ENCODE results near the gene SNX13. TPM values are rescaled to one million over a fixed set of nuclear protein-coding genes. Genes with fewer than 3 reads are reported as not detected.

Gene SNX13
- polyA plus RNA-seq, 2 of the 4 experiments (the other 2 are of a cell fraction), result 13.1 to 31.6 TPM

GRCh38 chr7:17856251-17856650 lies 84.0 kb downstream of the SNX13 start:
- TF ChIP-seq HOXA7 (CRISPR knock-in tag; IDR thresholded peaks at IDR 0.05) (no peak), POLR2A (IDR thresholded peaks at IDR 0.05; ENCODE audit: low read length) (no peak), CBX2 (IDR thresholded peaks at IDR 0.05; ENCODE audit: borderline replicate concordance, low read depth) (no peak)
- 93% methylated on average over 1 of the region's 1 CpG for WGBS (ENCODE audit: missing lambda C conversion rate)

GRCh38 chr7:17855202-17855601 lies 85.1 kb downstream of the SNX13 start:
- no peak for ATAC-seq
- H3K9me3 ChIP-seq, result 0 out of 3 replicates have a peak, but pooled peaks cover 6% of the 10 kb centered on the region
- H3K4me1 ChIP-seq, result no peaks in the 10 kb centered on the region
- FAIRE-seq, result no peak
- H3K4me2 ChIP-seq, result no peak overlapping the region
- 76% methylated on average over 1 of the region's 1 CpG for WGBS (ENCODE audit: missing lambda C conversion rate)
- no peak overlapping the region for H3K4me3 ChIP-seq
- no peak for DNase-seq (ENCODE audit: low read depth in 1 of 2, low spot score in 1 of 2)
- ChIA-PET POLR2A (no interaction called here), CTCF (no interaction called here)
- H3K27ac ChIP-seq, result no peak overlapping the region
- TF ChIP-seq NFE2L2 (conservative IDR thresholded peaks at IDR 0.05; ENCODE audit: low read length) (no peak), MYC (IDR thresholded peaks at IDR 0.05; ENCODE audit: borderline replicate concordance, low read length) (no peak), HES2 (IDR thresholded peaks at IDR 0.05) (no peak), RFX5 (IDR thresholded peaks at IDR 0.05) (no peak), CBX8 (IDR thresholded peaks at IDR 0.05) (no peak), JUN (IDR thresholded peaks at IDR 0.05) (no peak), KDM1A (IDR thresholded peaks at IDR 0.05; ENCODE audit: low read depth) (no peak), PHF8 (IDR thresholded peaks at IDR 0.05; ENCODE audit: borderline replicate concordance, low read depth) (no peak), TP53 (CRISPR knock-in tag; IDR thresholded peaks at IDR 0.05) (no peak), USF2 (IDR thresholded peaks at IDR 0.05) (no peak), POLR2A (IDR thresholded peaks at IDR 0.05; ENCODE audit: low read length) (no peak), ZNF302 (CRISPR knock-in tag; IDR thresholded peaks at IDR 0.05) (no peak), HEYL (CRISPR knock-in tag; IDR thresholded peaks at IDR 0.05) (no peak), HDAC2 (IDR thresholded peaks at IDR 0.05) (no peak), TFCP2L1 (CRISPR knock-in tag; IDR thresholded peaks at IDR 0.05) (no peak), ATOH8 (CRISPR knock-in tag; IDR thresholded peaks at IDR 0.05; ENCODE audit: low read depth) (no peak), ZC3H11A (IDR thresholded peaks at IDR 0.05) (no peak), BHLHE40 (IDR thresholded peaks at IDR 0.05; ENCODE audit: low read depth, low read length) (no peak), MAX (IDR thresholded peaks at IDR 0.05) (no peak), JUNB (IDR thresholded peaks at IDR 0.05) (no peak)

More at GRCh38 chr7:17856251-17856650, 84.0 kb downstream of the SNX13 start:
- H3K9me3 ChIP-seq, result 0 out of 3 replicates have a peak, but pooled peaks cover 6% of the 10 kb centered on the region
- H3K4me3 ChIP-seq, result no peak overlapping the region
- ChIA-PET POLR2A (no interaction called here), CTCF (no interaction called here)
- ATAC-seq (no peak), DNase-seq (ENCODE audit: low read depth in 1 of 2, low spot score in 1 of 2) (no peak), FAIRE-seq (no peak)
- no peak overlapping the region for H3K4me2 ChIP-seq
- no peak overlapping the region for H3K27ac ChIP-seq
- H3K4me1 ChIP-seq, result no peaks in the 10 kb centered on the region

GRCh38 chr7:17854261-17855047 lies 85.8 kb downstream of the SNX13 start:
- Histone ChIP-seq H3K4me1 (no peaks in the 10 kb centered on the region), H3K9me3 (0 out of 3 replicates have a peak, but pooled peaks cover 6% of the 10 kb centered on the region), H3K4me3 (no peak overlapping the region), H3K4me2 (no peak overlapping the region), H3K27ac (no peak overlapping the region)
- ChIA-PET CTCF (no interaction called here), POLR2A (interaction anchor here (0.6 kb wide), 1 partner anchor 33 kb away, joined by 4 read pairs; no protein-coding TSS in a partner anchor)
- no peak for DNase-seq (ENCODE audit: low read depth in 1 of 2, low spot score in 1 of 2)
- no peak for ATAC-seq
- WGBS (ENCODE audit: missing lambda C conversion rate), result 95% methylated on average over 3 of the region's 3 CpGs
- no peak for FAIRE-seq
- TF ChIP-seq MAFK (IDR thresholded peaks at IDR 0.05; ENCODE audit: partially characterized antibody), result no peak
- no peak for TF ChIP-seq TFCP2L1 (CRISPR knock-in tag; IDR thresholded peaks at IDR 0.05)
- no peak for TF ChIP-seq HOXA7 (CRISPR knock-in tag; IDR thresholded peaks at IDR 0.05)
- no peak for TF ChIP-seq HMGXB4 (CRISPR knock-in tag; IDR thresholded peaks at IDR 0.05; ENCODE audit: borderline replicate concordance)
- TF ChIP-seq ZC3H11A (IDR thresholded peaks at IDR 0.05), result no peak
- no peak for TF ChIP-seq SMC3 (IDR thresholded peaks at IDR 0.05)
- no peak for TF ChIP-seq TP53 (CRISPR knock-in tag; IDR thresholded peaks at IDR 0.05)
- TF ChIP-seq ZNF302 (CRISPR knock-in tag; IDR thresholded peaks at IDR 0.05), result no peak
- no peak for TF ChIP-seq ATOH8 (CRISPR knock-in tag; IDR thresholded peaks at IDR 0.05; ENCODE audit: low read depth)
- no peak for TF ChIP-seq BHLHE40 (IDR thresholded peaks at IDR 0.05; ENCODE audit: low read depth, low read length)
- no peak for TF ChIP-seq NFE2L2 (conservative IDR thresholded peaks at IDR 0.05; ENCODE audit: low read length)
- no peak for TF ChIP-seq MAX (IDR thresholded peaks at IDR 0.05)
- no peak for TF ChIP-seq BCL3 (IDR thresholded peaks at IDR 0.05)
- no peak for TF ChIP-seq PHF8 (IDR thresholded peaks at IDR 0.05; ENCODE audit: borderline replicate concordance, low read depth)

Measured in A549 (cell line).